ENCODE measurements around the gene OCLN.
A peak's percentile ranks its signal among the peaks of the same experiment; 100 is the strongest.
"Not testable (repeated sequence)": the region's sequence is repeated elsewhere in the genome, so short reads cannot be mapped to it uniquely, and the experiment has no call there.

Gene OCLN

GRCh38 chr5:69493396-69494133 lies 975 bp downstream of the OCLN start:
- no peaks in the 10 kb centered on the region for H3K36me3 ChIP-seq (ENCODE audit: control insufficient read depth, insufficient read depth, low read length)
- peaks cover 29% of the 10 kb centered on the region for H3K4me1 ChIP-seq (ENCODE audit: control insufficient read depth, insufficient read depth, low read length)
- no peaks in the 10 kb centered on the region for H3K9me3 ChIP-seq (ENCODE audit: control insufficient read depth, low read length)
- peaks cover 13% of the 10 kb centered on the region for H3K27me3 ChIP-seq (ENCODE audit: control insufficient read depth, insufficient read depth, low read length)
- peak overlapping the region; percentile 99 for H3K9ac ChIP-seq (ENCODE audit: low read length)
- H3K4me3 ChIP-seq (ENCODE audit: low read length): peak overlapping the region; percentile 97

GRCh38 chr5:69494452-69494851 lies 1.9 kb downstream of the OCLN start:
- Histone ChIP-seq H3K36me3 (ENCODE audit: control insufficient read depth, insufficient read depth, low read length) (no peaks in the 10 kb centered on the region), H3K9ac (ENCODE audit: low read length) (peak overlapping the region; percentile 99), H3K4me3 (ENCODE audit: low read length) (peak overlapping the region; percentile 97), H3K9me3 (ENCODE audit: control insufficient read depth, low read length) (no peaks in the 10 kb centered on the region), H3K4me1 (ENCODE audit: control insufficient read depth, insufficient read depth, low read length) (peaks cover 20% of the 10 kb centered on the region), H3K27me3 (ENCODE audit: control insufficient read depth, insufficient read depth, low read length) (peaks cover 13% of the 10 kb centered on the region)

DNA sequence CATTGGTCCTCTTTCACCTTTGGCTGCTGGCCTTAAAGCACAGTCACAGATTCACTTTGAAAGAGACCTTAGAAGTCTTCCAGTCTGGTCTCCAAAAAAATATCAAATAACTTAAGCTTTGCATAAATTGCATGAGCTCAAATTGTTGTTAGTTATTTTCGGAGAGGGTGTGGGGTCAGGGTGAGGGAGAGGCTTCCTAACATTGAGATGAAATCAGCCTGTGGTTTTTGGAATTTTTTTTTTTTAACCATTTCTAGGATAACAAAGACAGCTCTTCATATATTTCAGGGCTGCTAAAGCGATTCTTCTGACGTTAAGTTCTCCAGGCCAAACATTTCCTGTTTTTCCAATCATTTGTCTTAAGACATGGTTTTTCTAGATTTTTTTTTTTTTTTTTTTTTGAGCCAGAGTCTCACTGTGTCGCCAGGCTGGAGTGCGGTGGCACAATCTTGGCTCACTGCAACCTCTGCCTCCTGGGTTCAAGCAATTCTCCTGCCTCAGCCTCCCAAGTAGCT lies 4.5 kb downstream of the OCLN start:
- Histone ChIP-seq H3K36me3 (ENCODE audit: control insufficient read depth, insufficient read depth, low read length) (no peaks in the 10 kb centered on the region), H3K4me1 (ENCODE audit: control insufficient read depth, insufficient read depth, low read length) (peaks cover 29% of the 10 kb centered on the region), H3K9me3 (ENCODE audit: control insufficient read depth, low read length) (no peaks in the 10 kb centered on the region), H3K27me3 (ENCODE audit: control insufficient read depth, insufficient read depth, low read length) (peaks cover 12% of the 10 kb centered on the region), H3K4me3 (ENCODE audit: low read length) (no peak overlapping the region), H3K9ac (ENCODE audit: low read length) (peak overlapping the region; percentile 26)

DNA sequence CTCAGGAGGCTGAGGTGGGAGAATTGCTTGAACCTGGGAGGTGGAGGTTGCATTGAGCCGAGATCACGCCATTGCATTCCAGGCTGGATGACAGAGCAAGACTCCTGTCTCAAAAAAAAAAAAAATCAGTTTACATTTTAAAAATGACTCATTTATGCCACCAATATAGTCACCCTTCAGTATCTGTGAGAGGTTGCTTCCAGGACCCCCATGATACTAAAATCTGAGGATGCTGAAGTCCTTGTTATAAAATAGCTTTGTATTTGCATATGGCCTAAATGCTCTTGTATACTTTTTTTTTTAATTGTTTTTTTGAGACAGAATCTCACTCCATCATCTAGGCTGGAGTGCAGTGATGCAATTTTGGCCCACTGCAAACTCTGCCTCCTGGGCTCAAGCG lies 5.8 kb downstream of the OCLN start:
- Histone ChIP-seq H3K4me1 (ENCODE audit: control insufficient read depth, insufficient read depth, low read length) (peaks cover 42% of the 10 kb centered on the region), H3K9ac (ENCODE audit: low read length) (no peak overlapping the region), H3K4me3 (ENCODE audit: low read length) (no peak overlapping the region), H3K9me3 (ENCODE audit: control insufficient read depth, low read length) (no peaks in the 10 kb centered on the region), H3K27me3 (ENCODE audit: control insufficient read depth, insufficient read depth, low read length) (no peaks in the 10 kb centered on the region), H3K36me3 (ENCODE audit: control insufficient read depth, insufficient read depth, low read length) (no peaks in the 10 kb centered on the region)

DNA sequence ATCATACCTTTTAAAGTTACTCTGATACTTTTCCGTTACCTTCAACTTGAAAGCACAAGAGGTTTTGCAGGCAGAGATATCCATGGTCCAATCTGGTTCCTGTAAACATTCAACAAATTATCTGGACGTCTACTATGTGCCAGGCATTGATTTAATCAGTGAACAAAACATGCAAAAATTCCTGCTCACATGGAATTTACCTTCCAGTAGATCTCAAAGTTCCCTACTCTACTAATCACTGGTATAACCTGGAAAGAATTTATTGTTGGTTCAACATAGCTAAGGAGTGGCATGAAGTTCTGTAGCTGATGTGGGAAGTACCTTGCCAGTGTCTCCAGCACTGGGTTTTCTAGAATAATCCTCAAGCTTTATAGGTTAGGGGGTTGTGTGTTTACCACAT lies 9.8 kb downstream of the OCLN start:
- Histone ChIP-seq H3K36me3 (ENCODE audit: control insufficient read depth, insufficient read depth, low read length) (no peaks in the 10 kb centered on the region), H3K9ac (ENCODE audit: low read length) (no peak overlapping the region), H3K4me1 (ENCODE audit: control insufficient read depth, insufficient read depth, low read length) (peaks cover 36% of the 10 kb centered on the region), H3K4me3 (ENCODE audit: low read length) (no peak overlapping the region), H3K9me3 (ENCODE audit: control insufficient read depth, low read length) (no peaks in the 10 kb centered on the region), H3K27me3 (ENCODE audit: control insufficient read depth, insufficient read depth, low read length) (no peaks in the 10 kb centered on the region)

- H3K36me3 ChIP-seq (ENCODE audit: control insufficient read depth, insufficient read depth, low read length): no peaks in the 10 kb centered on the region
- H3K27me3 ChIP-seq (ENCODE audit: control insufficient read depth, insufficient read depth, low read length): no peaks in the 10 kb centered on the region
- H3K9me3 ChIP-seq (ENCODE audit: control insufficient read depth, low read length): no peaks in the 10 kb centered on the region
- peaks cover 36% of the 10 kb centered on the region for H3K4me1 ChIP-seq (ENCODE audit: control insufficient read depth, insufficient read depth, low read length)
- no peak overlapping the region for H3K9ac ChIP-seq (ENCODE audit: low read length)
- H3K4me3 ChIP-seq (ENCODE audit: low read length): no peak overlapping the region
These were observed 10.3 kb downstream of the OCLN start for GRCh38 chr5:69502767-69503488.

DNA sequence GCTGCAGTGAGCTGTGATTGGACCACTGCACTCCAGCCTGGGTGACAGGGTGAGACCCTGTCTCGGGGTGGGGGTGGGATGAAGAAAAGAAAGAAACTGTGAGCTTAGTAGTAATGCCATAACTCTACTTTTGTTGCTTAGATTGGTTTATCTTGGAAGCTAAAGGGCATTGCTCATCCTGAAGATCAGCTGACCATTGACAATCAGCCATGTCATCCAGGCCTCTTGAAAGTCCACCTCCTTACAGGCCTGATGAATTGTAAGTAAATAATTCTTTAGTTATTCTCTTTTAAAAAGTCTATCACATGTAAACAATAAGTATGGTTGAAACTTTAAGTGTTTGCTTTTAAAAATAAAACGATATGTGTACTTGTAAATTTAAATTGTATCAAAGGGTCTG lies 11.4 kb downstream of the OCLN start:
- Histone ChIP-seq H3K27me3 (ENCODE audit: control insufficient read depth, insufficient read depth, low read length) (no peaks in the 10 kb centered on the region), H3K36me3 (ENCODE audit: control insufficient read depth, insufficient read depth, low read length) (no peaks in the 10 kb centered on the region), H3K4me1 (ENCODE audit: control insufficient read depth, insufficient read depth, low read length) (peaks cover 36% of the 10 kb centered on the region), H3K4me3 (ENCODE audit: low read length) (no peak overlapping the region), H3K9me3 (ENCODE audit: control insufficient read depth, low read length) (no peaks in the 10 kb centered on the region), H3K9ac (ENCODE audit: low read length) (no peak overlapping the region)

GRCh38 chr5:69505306-69505705 lies 12.7 kb downstream of the OCLN start:
- Histone ChIP-seq H3K36me3 (ENCODE audit: control insufficient read depth, insufficient read depth, low read length) (peaks cover 5% of the 10 kb centered on the region), H3K4me1 (ENCODE audit: control insufficient read depth, insufficient read depth, low read length) (peaks cover 28% of the 10 kb centered on the region), H3K4me3 (ENCODE audit: low read length) (no peak overlapping the region), H3K9ac (ENCODE audit: low read length) (no peak overlapping the region), H3K9me3 (ENCODE audit: control insufficient read depth, low read length) (no peaks in the 10 kb centered on the region), H3K27me3 (ENCODE audit: control insufficient read depth, insufficient read depth, low read length) (no peaks in the 10 kb centered on the region)

DNA sequence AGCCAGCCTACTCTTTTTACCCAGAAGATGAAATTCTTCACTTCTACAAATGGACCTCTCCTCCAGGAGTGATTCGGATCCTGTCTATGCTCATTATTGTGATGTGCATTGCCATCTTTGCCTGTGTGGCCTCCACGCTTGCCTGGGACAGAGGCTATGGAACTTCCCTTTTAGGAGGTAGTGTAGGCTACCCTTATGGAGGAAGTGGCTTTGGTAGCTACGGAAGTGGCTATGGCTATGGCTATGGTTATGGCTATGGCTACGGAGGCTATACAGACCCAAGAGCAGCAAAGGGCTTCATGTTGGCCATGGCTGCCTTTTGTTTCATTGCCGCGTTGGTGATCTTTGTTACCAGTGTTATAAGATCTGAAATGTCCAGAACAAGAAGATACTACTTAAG lies 16.6 kb downstream of the OCLN start:
- no peaks in the 10 kb centered on the region for H3K9me3 ChIP-seq (ENCODE audit: control insufficient read depth, low read length)
- no peak overlapping the region for H3K9ac ChIP-seq (ENCODE audit: low read length)
- H3K36me3 ChIP-seq (ENCODE audit: control insufficient read depth, insufficient read depth, low read length): peaks cover 5% of the 10 kb centered on the region
- H3K4me1 ChIP-seq (ENCODE audit: control insufficient read depth, insufficient read depth, low read length): peaks cover 22% of the 10 kb centered on the region
- no peak overlapping the region for H3K4me3 ChIP-seq (ENCODE audit: low read length)
- no peaks in the 10 kb centered on the region for H3K27me3 ChIP-seq (ENCODE audit: control insufficient read depth, insufficient read depth, low read length)

DNA sequence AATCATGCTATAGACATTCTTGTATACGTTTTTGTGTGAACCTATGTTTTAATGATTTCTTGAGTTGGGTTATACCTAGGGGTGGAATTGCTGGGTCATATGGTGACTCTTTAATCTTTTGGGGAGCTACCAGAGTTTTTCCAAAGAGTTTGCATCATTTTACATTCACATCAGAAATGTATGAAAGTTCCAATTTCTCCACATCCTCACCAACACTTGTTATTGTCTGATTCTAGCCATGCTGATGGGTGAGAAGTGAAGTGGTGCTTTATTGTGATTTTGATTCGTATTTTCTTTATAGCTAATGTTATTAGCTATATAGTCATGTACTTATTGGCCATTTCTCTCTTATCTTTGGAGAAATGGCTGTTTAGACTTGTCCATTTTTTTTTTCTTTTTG lies 18.1 kb downstream of the OCLN start:
- Histone ChIP-seq H3K9ac (ENCODE audit: low read length) (no peak overlapping the region), H3K27me3 (ENCODE audit: control insufficient read depth, insufficient read depth, low read length) (no peaks in the 10 kb centered on the region), H3K9me3 (ENCODE audit: control insufficient read depth, low read length) (no peaks in the 10 kb centered on the region), H3K4me3 (ENCODE audit: low read length) (no peak overlapping the region), H3K4me1 (ENCODE audit: control insufficient read depth, insufficient read depth, low read length) (peaks cover 23% of the 10 kb centered on the region), H3K36me3 (ENCODE audit: control insufficient read depth, insufficient read depth, low read length) (peaks cover 5% of the 10 kb centered on the region)

GRCh38 chr5:69512740-69513260 lies 20.2 kb downstream of the OCLN start:
- no peaks in the 10 kb centered on the region for H3K9me3 ChIP-seq (ENCODE audit: control insufficient read depth, low read length)
- H3K27me3 ChIP-seq (ENCODE audit: control insufficient read depth, insufficient read depth, low read length): no peaks in the 10 kb centered on the region
- H3K9ac ChIP-seq (ENCODE audit: low read length): no peak overlapping the region
- H3K36me3 ChIP-seq (ENCODE audit: control insufficient read depth, insufficient read depth, low read length): peaks cover 5% of the 10 kb centered on the region
- peaks cover 38% of the 10 kb centered on the region for H3K4me1 ChIP-seq (ENCODE audit: control insufficient read depth, insufficient read depth, low read length)
- H3K4me3 ChIP-seq (ENCODE audit: low read length): no peak overlapping the region

- not testable (repeated sequence) for H3K9ac ChIP-seq (ENCODE audit: low read length); H3K9me3 ChIP-seq (ENCODE audit: control insufficient read depth, low read length); H3K4me3 ChIP-seq (ENCODE audit: low read length); H3K27me3 ChIP-seq (ENCODE audit: control insufficient read depth, insufficient read depth, low read length); H3K36me3 ChIP-seq (ENCODE audit: control insufficient read depth, insufficient read depth, low read length)
- H3K4me1 ChIP-seq (ENCODE audit: control insufficient read depth, insufficient read depth, low read length): peaks cover 57% of the 10 kb centered on the region
These were observed 23.0 kb downstream of the OCLN start for GRCh38 chr5:69515570-69515969.
